Stimulated activated memory B cell treated with anti-CD40 and anti-IgM and Interleukin-4, amounts not matched to agents 10 μg/mL and 1 μg/mL and 100 μg/mL, for 72 hours (primary cell): ENCODE measurements around the gene RXFP4.

ENCODE experiments used
- ATAC-seq: fragments of 150-1000 bp; cut with Tn5 transposase; 2 replicates; pipeline ENCODE4 v1.10.0; 2021
- H3K27ac Mint-ChIP-seq: one replicate; pipeline ENCODE4 v1.8.0; 2022; ENCODE audit warnings: mild to moderate bottlenecking, mixed read lengths
- H3K27me3 Mint-ChIP-seq: one replicate; pipeline ENCODE4 v1.8.0; 2022; ENCODE audit warnings: mixed read lengths
- H3K36me3 Mint-ChIP-seq: one replicate; pipeline ENCODE4 v1.8.0; 2022; ENCODE audit warnings: mixed read lengths
- H3K4me1 Mint-ChIP-seq: one replicate; pipeline ENCODE4 v1.8.0; 2022; ENCODE audit warnings: mixed read lengths
- H3K4me3 Mint-ChIP-seq: one replicate; pipeline ENCODE4 v1.8.0; 2022; ENCODE audit warnings: mild to moderate bottlenecking, moderate library complexity, mixed read lengths
- H3K9me3 Mint-ChIP-seq: one replicate; pipeline ENCODE4 v1.8.0; 2022; ENCODE audit warnings: mixed read lengths

Gene RXFP4

DNA sequence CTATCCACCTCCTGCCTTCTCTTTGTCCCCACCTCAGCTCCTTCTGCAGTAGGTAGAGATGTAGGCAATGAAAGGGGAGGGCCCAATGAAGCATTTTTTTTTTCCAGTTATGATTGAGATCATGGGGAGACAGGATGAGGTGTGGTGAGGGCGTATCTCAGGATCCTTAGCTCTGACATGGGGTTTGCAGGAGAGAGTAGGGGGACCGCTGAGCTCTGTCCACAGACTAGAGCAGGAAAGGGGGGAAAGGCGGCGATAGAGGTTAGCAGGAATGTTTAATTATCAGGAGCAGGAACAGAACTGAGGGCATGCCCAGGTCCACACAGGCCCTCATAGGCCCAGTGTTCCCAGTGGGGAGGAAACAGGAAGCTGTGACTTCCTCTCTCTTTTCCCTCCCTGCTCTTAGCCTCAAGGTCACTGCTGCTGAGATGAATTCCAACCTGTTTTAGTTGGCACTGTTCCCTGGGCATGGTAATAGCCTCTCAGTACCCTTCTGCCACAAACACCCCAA lies 901 bp upstream of the RXFP4 start:
- H3K36me3 Mint-ChIP-seq = no peaks in the 10 kb centered on the region
- H3K9me3 Mint-ChIP-seq = no peaks in the 10 kb centered on the region
- H3K4me1 Mint-ChIP-seq = peaks cover 64% of the 10 kb centered on the region
- H3K4me3 Mint-ChIP-seq = peak overlapping the region; percentile 1
- no peaks in the 10 kb centered on the region for H3K27me3 Mint-ChIP-seq
- H3K27ac Mint-ChIP-seq = peak overlapping the region; percentile 88
- no peak for ATAC-seq

DNA sequence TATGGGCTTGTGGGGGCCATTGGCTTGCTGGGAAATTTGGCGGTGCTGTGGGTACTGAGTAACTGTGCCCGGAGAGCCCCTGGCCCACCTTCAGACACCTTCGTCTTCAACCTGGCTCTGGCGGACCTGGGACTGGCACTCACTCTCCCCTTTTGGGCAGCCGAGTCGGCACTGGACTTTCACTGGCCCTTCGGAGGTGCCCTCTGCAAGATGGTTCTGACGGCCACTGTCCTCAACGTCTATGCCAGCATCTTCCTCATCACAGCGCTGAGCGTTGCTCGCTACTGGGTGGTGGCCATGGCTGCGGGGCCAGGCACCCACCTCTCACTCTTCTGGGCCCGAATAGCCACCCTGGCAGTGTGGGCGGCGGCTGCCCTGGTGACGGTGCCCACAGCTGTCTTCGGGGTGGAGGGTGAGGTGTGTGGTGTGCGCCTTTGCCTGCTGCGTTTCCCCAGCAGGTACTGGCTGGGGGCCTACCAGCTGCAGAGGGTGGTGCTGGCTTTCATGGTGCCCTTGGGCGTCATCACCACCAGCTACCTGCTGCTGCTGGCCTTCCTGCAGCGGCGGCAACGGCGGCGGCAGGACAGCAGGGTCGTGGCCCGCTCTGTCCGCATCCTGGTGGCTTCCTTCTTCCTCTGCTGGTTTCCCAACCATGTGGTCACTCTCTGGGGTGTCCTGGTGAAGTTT lies 550 bp downstream of the RXFP4 start:
- Mint-ChIP-seq H3K36me3 (peaks cover 7% of the 10 kb centered on the region), H3K4me3 (peak overlapping the region; percentile 47), H3K9me3 (no peaks in the 10 kb centered on the region), H3K27ac (peak overlapping the region; percentile 88), H3K27me3 (no peaks in the 10 kb centered on the region), H3K4me1 (peaks cover 79% of the 10 kb centered on the region)
- no peak for ATAC-seq

DNA sequence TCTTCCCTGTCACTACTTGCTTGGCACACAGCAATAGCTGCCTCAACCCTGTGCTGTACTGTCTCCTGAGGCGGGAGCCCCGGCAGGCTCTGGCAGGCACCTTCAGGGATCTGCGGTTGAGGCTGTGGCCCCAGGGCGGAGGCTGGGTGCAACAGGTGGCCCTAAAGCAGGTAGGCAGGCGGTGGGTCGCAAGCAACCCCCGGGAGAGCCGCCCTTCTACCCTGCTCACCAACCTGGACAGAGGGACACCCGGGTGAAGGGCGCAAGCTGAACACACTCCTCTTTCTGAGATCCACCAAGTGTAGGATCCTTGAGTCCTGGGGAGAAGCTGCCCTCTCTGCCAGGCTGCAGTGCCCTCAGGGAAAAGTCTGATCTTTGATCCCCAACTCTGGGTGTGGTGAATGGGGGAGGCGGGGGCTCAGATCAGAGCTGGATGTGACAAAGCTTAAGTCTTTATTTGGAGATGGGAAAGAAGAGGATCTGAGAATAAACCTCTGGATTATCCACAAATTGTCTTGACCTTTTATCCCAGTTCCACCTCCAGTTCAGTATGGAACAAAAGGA lies 1.2 kb downstream of the RXFP4 start:
- Mint-ChIP-seq H3K27ac (peak overlapping the region; percentile 88), H3K27me3 (no peaks in the 10 kb centered on the region), H3K4me1 (peaks cover 85% of the 10 kb centered on the region), H3K36me3 (peaks cover 14% of the 10 kb centered on the region), H3K4me3 (peak overlapping the region; percentile 47), H3K9me3 (no peaks in the 10 kb centered on the region)
- no peak for ATAC-seq

DNA sequence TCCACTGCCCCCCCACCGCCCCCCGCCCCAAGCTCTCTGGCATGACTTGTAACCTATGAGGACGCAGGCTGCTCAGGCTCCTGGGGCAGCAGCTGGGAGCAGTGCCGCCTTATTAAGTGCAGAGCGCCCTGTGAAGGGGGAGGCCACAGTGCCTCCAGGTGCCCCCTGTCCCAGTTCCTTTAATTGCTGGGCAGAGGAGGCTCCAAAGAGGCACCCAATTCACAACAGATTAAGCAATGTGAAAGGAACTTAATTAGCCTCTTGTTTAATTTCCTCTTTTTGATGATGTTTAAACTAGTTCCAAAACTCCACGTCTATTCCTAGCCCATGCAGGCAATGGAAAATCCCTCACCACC lies 3.0 kb downstream of the RXFP4 start:
- Mint-ChIP-seq H3K36me3 (peaks cover 25% of the 10 kb centered on the region), H3K27ac (peak overlapping the region; percentile 88), H3K4me3 (peak overlapping the region; percentile 7), H3K4me1 (peaks cover 91% of the 10 kb centered on the region), H3K27me3 (no peaks in the 10 kb centered on the region), H3K9me3 (no peaks in the 10 kb centered on the region)
- ATAC-seq = no peak

DNA sequence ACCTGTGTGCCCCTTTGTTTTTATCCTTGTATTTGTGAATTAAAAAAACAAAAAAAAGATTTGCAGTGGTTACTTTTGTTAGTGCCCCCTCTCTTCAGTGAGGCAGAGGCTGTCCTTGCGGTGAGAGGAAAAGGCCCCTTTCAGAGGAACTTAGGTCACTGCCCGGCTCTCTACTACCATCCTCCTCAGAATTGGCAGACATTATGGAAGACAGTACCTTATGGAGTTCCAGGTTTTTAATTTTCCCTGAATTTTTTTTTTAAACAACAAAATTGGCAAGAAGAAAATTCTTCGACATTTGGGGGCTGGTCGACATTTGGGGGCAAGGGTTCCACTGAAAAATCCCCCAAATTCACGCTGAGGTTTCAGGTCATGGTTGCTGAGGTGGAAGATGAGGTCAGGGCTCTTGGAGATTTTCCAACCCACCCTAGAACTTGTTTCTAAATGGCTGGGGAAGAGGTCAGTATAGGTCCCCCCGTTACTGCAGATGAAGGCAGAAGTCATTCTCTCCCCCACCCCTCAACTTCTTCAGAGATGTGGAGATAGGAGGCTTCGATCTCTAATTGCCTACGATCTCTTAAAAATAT lies 5.3 kb downstream of the RXFP4 start:
- Mint-ChIP-seq H3K9me3 (no peaks in the 10 kb centered on the region), H3K27me3 (no peaks in the 10 kb centered on the region), H3K36me3 (peaks cover 45% of the 10 kb centered on the region), H3K27ac (peak overlapping the region; percentile 88), H3K4me3 (peak overlapping the region; percentile 43), H3K4me1 (peaks cover 86% of the 10 kb centered on the region)
- peak; percentile 53 for ATAC-seq

DNA sequence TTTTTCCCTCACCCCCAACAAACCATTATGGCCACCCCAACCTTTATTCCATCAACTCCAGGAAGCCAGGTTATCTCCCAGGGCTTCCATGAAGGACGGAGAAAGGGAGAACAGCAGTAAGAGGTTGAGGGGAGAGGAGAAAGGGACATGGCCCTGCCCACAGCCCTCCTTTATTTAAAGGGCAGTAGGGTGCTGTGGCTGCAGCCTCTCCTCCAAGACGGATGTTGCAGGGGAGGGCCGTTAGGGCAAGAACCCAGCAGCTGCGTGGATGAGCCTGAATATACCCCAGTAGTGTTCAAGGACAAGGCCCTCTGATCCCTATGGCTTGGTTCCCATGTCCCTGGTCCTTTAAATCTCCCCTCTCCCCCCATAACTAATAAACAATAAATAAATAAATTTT lies 5.9 kb downstream of the RXFP4 start:
- H3K27me3 Mint-ChIP-seq = no peaks in the 10 kb centered on the region
- peak overlapping the region; percentile 88 for H3K27ac Mint-ChIP-seq
- H3K4me3 Mint-ChIP-seq = peak overlapping the region; percentile 43
- no peak for ATAC-seq
- H3K36me3 Mint-ChIP-seq = peaks cover 51% of the 10 kb centered on the region
- H3K4me1 Mint-ChIP-seq = peaks cover 86% of the 10 kb centered on the region
- H3K9me3 Mint-ChIP-seq = no peaks in the 10 kb centered on the region

DNA sequence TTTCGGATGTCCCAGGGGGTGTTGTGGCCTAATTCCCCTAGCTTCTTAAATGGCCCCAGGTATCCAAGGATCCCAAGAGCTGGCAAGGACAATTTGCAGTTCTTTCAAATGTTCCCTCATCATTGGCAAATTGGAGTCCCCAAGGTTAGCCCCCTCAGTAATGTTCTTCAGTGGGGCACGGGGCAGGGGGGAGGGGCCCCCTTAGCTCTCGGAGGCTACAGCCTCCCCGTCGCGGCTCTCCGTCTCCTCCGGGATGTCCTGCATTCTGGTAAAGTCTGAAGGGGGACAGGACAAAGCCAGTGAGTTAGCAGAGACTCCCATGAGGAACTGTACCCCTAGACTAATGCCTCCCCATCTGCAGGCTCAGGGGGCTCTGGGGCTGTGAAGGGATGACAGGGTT lies 6.3 kb downstream of the RXFP4 start:
- H3K4me1 Mint-ChIP-seq = peaks cover 86% of the 10 kb centered on the region
- peak overlapping the region; percentile 5 for H3K4me3 Mint-ChIP-seq
- peak overlapping the region; percentile 88 for H3K27ac Mint-ChIP-seq
- no peaks in the 10 kb centered on the region for H3K27me3 Mint-ChIP-seq
- H3K36me3 Mint-ChIP-seq = peaks cover 55% of the 10 kb centered on the region
- no peaks in the 10 kb centered on the region for H3K9me3 Mint-ChIP-seq
- no peak for ATAC-seq

DNA sequence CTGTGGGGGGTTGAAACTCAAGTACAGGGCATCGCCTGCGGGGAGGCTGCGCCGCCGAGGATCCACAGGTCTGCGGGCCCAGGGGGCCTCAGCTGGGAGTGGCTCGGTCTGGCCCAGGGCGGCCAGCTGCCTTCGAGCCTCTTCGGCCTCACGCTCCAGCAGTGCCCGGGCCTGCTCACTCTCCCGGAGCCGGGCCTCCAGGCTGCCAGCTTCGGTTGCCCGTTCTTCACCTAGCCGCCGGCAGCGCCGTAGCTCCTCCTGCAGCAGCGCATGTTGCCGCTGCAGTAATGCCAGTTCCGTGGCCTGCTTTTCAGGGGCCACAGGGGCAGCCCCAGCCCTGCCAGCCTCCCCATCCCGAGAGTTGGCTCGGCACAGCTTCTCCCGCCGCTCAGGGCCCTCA lies 9.4 kb downstream of the RXFP4 start:
- no peak for ATAC-seq
- no peaks in the 10 kb centered on the region for H3K27me3 Mint-ChIP-seq
- H3K4me3 Mint-ChIP-seq = no peak overlapping the region
- peak overlapping the region; percentile 92 for H3K27ac Mint-ChIP-seq
- H3K9me3 Mint-ChIP-seq = no peaks in the 10 kb centered on the region
- peaks cover 77% of the 10 kb centered on the region for H3K36me3 Mint-ChIP-seq
- peaks cover 63% of the 10 kb centered on the region for H3K4me1 Mint-ChIP-seq

DNA sequence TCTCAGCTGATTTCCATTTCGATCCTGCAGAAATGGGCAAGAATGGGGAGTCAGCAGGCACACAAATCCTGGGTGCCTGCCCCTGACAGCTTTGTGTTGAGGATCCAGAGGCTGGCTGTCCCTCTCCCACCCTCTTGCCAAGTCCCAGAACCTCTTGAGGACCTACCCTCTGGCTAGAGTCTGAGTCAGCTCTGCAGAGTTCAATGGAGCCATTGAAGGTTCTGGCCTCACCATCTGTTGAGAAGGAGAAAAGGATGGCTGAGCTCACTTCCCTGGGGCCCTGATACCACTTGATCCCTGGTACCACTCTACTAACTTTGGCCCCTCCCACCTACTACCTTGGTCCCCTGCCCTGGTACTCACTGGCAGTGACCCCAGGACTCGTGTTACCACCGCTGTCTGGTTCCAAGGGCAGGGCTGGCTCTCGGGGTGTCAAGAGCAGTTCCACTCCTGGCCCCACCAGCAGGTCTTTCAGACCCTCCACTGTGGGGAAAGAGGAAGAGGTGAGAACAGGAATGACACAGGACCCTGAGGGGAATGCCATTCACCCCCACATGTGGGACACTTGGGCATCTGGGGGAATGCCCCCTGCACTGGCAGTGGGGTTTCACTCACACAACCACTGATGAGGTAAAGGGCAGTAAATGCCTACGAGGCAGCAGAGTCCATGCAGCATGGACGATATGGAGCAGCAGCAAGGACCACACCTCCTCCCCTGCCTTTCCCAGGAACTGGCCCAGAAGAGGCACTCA lies 10.5 kb downstream of the RXFP4 start:
- peaks cover 71% of the 10 kb centered on the region for H3K36me3 Mint-ChIP-seq
- no peaks in the 10 kb centered on the region for H3K9me3 Mint-ChIP-seq
- peak; percentile 78 for ATAC-seq
- H3K4me3 Mint-ChIP-seq = peak overlapping the region; percentile 32
- peak overlapping the region; percentile 92 for H3K27ac Mint-ChIP-seq
- no peaks in the 10 kb centered on the region for H3K27me3 Mint-ChIP-seq
- H3K4me1 Mint-ChIP-seq = peaks cover 52% of the 10 kb centered on the region

DNA sequence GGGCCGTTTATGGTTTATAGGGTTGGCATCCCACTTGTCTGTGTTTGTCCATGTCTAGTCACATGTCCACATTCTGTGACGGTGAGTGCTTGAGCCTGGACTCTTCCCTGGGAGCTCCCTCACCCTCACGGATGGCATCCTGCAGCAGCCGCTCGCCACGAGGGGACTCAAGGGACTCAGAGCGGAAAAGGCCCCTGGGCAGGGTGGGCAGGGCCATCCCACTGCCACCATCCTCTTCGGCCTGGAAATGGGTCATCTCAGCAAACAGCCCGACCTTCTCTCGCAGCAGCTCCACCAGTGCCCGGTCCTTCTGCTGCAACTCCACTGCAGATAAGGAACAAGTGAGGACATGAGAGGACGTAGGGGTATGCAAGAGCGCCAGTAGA lies 11.1 kb downstream of the RXFP4 start:
- peak overlapping the region; percentile 32 for H3K4me3 Mint-ChIP-seq
- peaks cover 71% of the 10 kb centered on the region for H3K36me3 Mint-ChIP-seq
- H3K4me1 Mint-ChIP-seq = peaks cover 48% of the 10 kb centered on the region
- no peaks in the 10 kb centered on the region for H3K9me3 Mint-ChIP-seq
- no peaks in the 10 kb centered on the region for H3K27me3 Mint-ChIP-seq
- no peak for ATAC-seq
- H3K27ac Mint-ChIP-seq = peak overlapping the region; percentile 92

DNA sequence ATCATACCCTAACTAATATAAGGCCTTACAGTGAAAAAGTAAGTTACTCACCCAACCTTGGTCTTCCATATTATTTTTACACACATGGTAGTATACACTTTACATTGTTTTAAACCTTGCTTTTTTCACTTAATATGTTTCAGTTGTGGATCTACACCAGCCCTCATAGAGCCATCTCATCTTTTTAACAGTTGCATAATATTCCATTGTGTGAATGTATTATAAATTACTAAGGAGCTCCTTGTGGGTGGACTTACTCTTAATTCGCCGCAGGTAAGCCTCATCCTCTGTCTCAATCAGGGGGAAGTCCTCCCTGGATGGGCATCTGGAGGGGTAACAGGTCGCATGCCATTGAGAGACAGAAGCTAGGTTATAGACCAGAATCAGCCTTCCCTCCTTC lies 13.2 kb downstream of the RXFP4 start:
- no peak for ATAC-seq
- Mint-ChIP-seq H3K36me3 (peaks cover 66% of the 10 kb centered on the region), H3K27ac (peak overlapping the region; percentile 67), H3K9me3 (no peaks in the 10 kb centered on the region), H3K27me3 (no peaks in the 10 kb centered on the region), H3K4me3 (no peak overlapping the region), H3K4me1 (peaks cover 50% of the 10 kb centered on the region)

DNA sequence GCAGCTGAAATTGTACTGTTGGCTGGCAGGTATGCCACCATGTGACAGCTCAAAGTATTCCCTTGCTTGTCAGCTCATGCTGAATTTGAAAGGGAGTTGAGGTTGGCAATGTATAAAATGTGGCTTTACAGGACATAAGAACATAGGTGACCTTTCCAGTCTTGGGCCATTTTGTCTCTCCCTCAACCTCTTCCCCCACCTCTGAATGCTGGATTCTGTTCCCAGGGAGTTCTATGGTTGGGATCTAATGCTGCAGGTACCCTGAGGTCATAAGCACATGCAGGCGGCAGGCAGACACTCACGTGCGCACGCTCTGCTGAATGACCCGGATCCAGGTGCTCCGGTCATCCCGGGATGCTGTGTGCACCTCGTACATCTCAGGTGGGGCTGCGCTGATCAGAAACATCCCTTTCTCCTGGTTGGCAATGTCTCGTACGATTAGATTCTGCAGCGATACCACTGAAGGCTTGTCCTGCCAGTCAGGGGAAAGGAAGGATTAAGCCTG lies 16.0 kb downstream of the RXFP4 start:
- Mint-ChIP-seq H3K27ac (peak overlapping the region; percentile 22), H3K36me3 (peaks cover 65% of the 10 kb centered on the region)
- ATAC-seq = no peak

DNA sequence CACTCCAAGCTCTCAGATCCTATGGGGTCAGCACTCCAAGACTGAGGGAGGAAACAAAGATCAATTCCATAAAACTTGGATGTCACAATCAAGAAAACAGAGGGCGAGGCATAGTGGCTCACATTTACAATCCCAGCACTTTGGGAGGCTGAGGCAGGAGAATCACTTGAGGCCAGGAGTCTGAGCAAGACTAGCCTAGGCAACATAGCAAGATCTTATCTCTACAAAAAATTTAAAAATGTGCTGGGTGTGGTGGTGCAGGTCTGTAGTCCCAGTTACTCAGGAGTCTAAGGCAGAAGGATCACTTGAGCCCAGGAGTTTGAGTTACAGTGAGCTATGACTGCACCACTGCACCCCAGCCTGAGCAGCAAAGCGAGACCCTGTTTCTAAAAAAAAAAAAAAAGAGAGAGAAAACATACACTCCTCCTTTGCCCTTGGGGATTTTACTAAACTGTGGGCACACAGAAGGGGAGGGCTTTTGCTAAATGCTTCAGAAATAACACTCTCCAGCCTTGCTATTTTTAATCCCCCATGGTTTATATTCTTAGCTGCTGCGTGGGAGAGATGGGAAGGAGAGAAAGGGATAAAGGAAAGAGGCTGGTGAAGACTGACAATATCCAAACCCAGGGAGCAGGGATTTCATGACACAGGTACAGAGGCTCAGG lies 18.8 kb downstream of the RXFP4 start:
- Mint-ChIP-seq H3K4me3 (peak overlapping the region; percentile 52), H3K36me3 (peaks cover 59% of the 10 kb centered on the region), H3K9me3 (no peaks in the 10 kb centered on the region), H3K27me3 (no peaks in the 10 kb centered on the region), H3K27ac (peak overlapping the region; percentile 90), H3K4me1 (peaks cover 56% of the 10 kb centered on the region)
- peak; percentile 90 for ATAC-seq

More for the DNA sequence above, 16.0 kb downstream of the RXFP4 start:
- H3K4me3 Mint-ChIP-seq = no peak overlapping the region
- H3K27me3 Mint-ChIP-seq = no peaks in the 10 kb centered on the region
- peaks cover 55% of the 10 kb centered on the region for H3K4me1 Mint-ChIP-seq
- no peaks in the 10 kb centered on the region for H3K9me3 Mint-ChIP-seq

DNA sequence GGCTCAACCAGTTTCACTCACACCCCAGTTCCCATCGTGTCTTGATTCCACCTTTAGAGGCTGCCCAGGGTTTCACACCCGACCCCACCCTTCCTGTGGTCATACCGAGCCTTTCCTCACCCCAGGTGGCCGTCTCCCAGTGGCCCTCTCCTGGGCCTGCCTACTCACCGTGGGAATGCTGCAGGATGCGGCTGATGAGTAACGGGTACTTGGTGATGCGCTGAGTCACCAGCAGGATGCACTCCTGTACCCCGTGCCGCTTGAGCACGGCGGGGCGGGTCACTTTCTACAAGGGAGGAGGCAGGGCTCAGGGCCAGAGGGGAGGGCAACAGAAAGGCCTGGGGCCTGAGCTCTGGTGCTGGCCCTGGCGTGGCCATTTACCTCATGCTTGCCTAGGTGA lies 20.5 kb downstream of the RXFP4 start:
- H3K36me3 Mint-ChIP-seq = peaks cover 69% of the 10 kb centered on the region
- peaks cover 69% of the 10 kb centered on the region for H3K4me1 Mint-ChIP-seq
- H3K27ac Mint-ChIP-seq = peak overlapping the region; percentile 90
- H3K27me3 Mint-ChIP-seq = no peaks in the 10 kb centered on the region
- peak overlapping the region; percentile 54 for H3K4me3 Mint-ChIP-seq
- no peaks in the 10 kb centered on the region for H3K9me3 Mint-ChIP-seq
- ATAC-seq = peak; percentile 56
